ENCODE measurements around the gene CHFR.
A peak's percentile ranks its signal among the peaks of the same experiment; 100 is the strongest.

CHFR gene

DNA sequence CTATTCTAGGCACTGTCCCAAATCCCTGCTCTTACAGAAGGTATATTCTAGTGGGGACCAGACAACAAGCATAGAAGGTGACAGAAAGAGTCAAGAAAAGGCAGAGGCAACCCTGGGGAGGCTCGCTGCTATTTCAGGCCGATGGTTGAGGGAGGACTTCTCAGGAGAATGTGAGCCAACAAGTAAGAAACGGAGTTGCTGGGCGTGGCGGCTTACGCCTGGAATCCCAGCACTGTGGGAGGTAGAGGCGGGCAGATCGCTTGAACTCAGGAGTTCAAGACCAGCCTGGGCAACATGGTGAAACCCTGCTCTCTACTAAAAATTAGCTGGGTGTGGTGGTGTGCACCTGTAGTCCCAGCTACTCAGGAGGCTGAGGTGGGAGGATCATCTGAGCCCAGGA, 54.1 kb downstream of the CHFR start:
- no peak overlapping the region for H4K91ac ChIP-seq (ENCODE audit: low read length)
- no peak overlapping the region for H2AFZ ChIP-seq (ENCODE audit: low read depth, low read length)
- no peak overlapping the region for H2BK5ac ChIP-seq (ENCODE audit: low read depth, low read length, poor library complexity, severe bottlenecking)
- peak overlapping the region; percentile 13 for H2BK15ac ChIP-seq (ENCODE audit: low read depth, poor library complexity, severe bottlenecking)
- 95% methylated on average over 8 of the region's 8 CpGs for WGBS
- no peak overlapping the region for H3K27ac ChIP-seq (ENCODE audit: low read length, poor library complexity, severe bottlenecking)
- H2BK120ac ChIP-seq (ENCODE audit: low read depth, low read length): no peak overlapping the region
- no peaks in the 10 kb centered on the region for H3K9me3 ChIP-seq (ENCODE audit: control insufficient read depth, low read length)
- no peak overlapping the region for H3K9ac ChIP-seq (ENCODE audit: low read length)
- peaks cover 22% of the 10 kb centered on the region for H3K79me1 ChIP-seq (replicated peaks; ENCODE audit: low read length, poor library complexity, severe bottlenecking)
- H3K14ac ChIP-seq (ENCODE audit: low read length in 2 of 2): no peak overlapping the region
- DNase-seq: no peak
- H3K27me3 ChIP-seq (ENCODE audit: control insufficient read depth in 1 of 2, insufficient read depth in 1 of 2, low read length in 2 of 2): no peaks in the 10 kb centered on the region
- no peak overlapping the region for H2AK5ac ChIP-seq (ENCODE audit: low read length, severe bottlenecking)
- H3K4me3 ChIP-seq (ENCODE audit: insufficient read depth in 1 of 2, low read depth in 1 of 2, low read length in 2 of 2): no peak overlapping the region
- H3K18ac ChIP-seq (ENCODE audit: low read depth in 1 of 2, low read length in 2 of 2): no peak overlapping the region
- no peak overlapping the region for H4K8ac ChIP-seq (ENCODE audit: low read length)
- H3K36me3 ChIP-seq (ENCODE audit: control insufficient read depth in 1 of 2, insufficient read depth in 2 of 2, low read depth in 1 of 2, low read length in 2 of 2): peaks cover 47 to 54% of the 10 kb centered on the region in 2 experiments
- no peak overlapping the region for H2BK12ac ChIP-seq (ENCODE audit: low read length in 2 of 2)
- H3K4me2 ChIP-seq (ENCODE audit: low read length, poor library complexity, severe bottlenecking): no peak overlapping the region
- no peak overlapping the region for H3K23ac ChIP-seq (ENCODE audit: low read length in 2 of 2)
- H3K4me1 ChIP-seq (ENCODE audit: control insufficient read depth, insufficient read depth, low read depth, low read length): no peaks in the 10 kb centered on the region
- H3K4ac ChIP-seq (ENCODE audit: low read depth in 1 of 2, low read length in 2 of 2): no peak overlapping the region

DNA sequence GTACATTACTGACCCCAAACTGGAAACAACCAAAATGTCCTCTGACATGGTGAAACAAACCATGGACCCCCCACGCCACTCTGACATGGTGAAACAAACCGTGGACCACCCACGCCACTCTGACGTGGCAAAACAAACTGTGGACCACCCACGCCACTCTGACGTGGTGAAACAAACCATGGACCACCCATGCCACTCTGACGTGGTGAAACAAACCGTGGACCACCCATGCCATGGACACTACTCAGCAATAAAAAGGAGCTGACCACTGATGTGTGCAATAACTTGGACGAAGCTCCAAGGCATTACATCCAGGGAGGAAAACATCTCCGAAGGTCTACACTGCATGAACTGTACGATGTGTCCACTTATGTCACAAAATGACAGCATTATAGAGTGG, 55.6 kb downstream of the CHFR start:
- H3K4ac ChIP-seq (ENCODE audit: low read depth in 1 of 2, low read length in 2 of 2): no peak overlapping the region
- H2BK5ac ChIP-seq (ENCODE audit: low read depth, low read length, poor library complexity, severe bottlenecking): no peak overlapping the region
- no peak overlapping the region for H2AK5ac ChIP-seq (ENCODE audit: low read length, severe bottlenecking)
- no peak overlapping the region for H3K14ac ChIP-seq (ENCODE audit: low read length in 2 of 2)
- H3K27ac ChIP-seq (ENCODE audit: low read length, poor library complexity, severe bottlenecking): no peak overlapping the region
- H3K18ac ChIP-seq (ENCODE audit: low read depth in 1 of 2, low read length in 2 of 2): no peak overlapping the region
- peaks cover 2% of the 10 kb centered on the region for H3K4me1 ChIP-seq (ENCODE audit: control insufficient read depth, insufficient read depth, low read depth, low read length)
- DNase-seq: no peak
- WGBS: 98% methylated on average over 11 of the region's 11 CpGs
- no peaks in the 10 kb centered on the region for H3K27me3 ChIP-seq (ENCODE audit: control insufficient read depth in 1 of 2, insufficient read depth in 1 of 2, low read length in 2 of 2)
- H2AFZ ChIP-seq (ENCODE audit: low read depth, low read length): no peak overlapping the region
- H3K36me3 ChIP-seq (ENCODE audit: control insufficient read depth in 1 of 2, insufficient read depth in 2 of 2, low read depth in 1 of 2, low read length in 2 of 2): peaks cover 42 to 48% of the 10 kb centered on the region in 2 experiments
- H3K23ac ChIP-seq (ENCODE audit: low read length in 2 of 2): no peak overlapping the region
- no peak overlapping the region for H4K8ac ChIP-seq (ENCODE audit: low read length)
- no peak overlapping the region for H2BK12ac ChIP-seq (ENCODE audit: low read length in 2 of 2)
- no peak overlapping the region for H3K9ac ChIP-seq (ENCODE audit: low read length)
- no peak overlapping the region for H3K4me3 ChIP-seq (ENCODE audit: insufficient read depth in 1 of 2, low read depth in 1 of 2, low read length in 2 of 2)
- no peaks in the 10 kb centered on the region for H3K9me3 ChIP-seq (ENCODE audit: control insufficient read depth, low read length)
- no peak overlapping the region for H2BK15ac ChIP-seq (ENCODE audit: low read depth, poor library complexity, severe bottlenecking)
- no peak overlapping the region for H2BK120ac ChIP-seq (ENCODE audit: low read depth, low read length)
- H3K4me2 ChIP-seq (ENCODE audit: low read length, poor library complexity, severe bottlenecking): no peak overlapping the region
- peaks cover 20% of the 10 kb centered on the region for H3K79me1 ChIP-seq (replicated peaks; ENCODE audit: low read length, poor library complexity, severe bottlenecking)
- no peak overlapping the region for H4K91ac ChIP-seq (ENCODE audit: low read length)

DNA sequence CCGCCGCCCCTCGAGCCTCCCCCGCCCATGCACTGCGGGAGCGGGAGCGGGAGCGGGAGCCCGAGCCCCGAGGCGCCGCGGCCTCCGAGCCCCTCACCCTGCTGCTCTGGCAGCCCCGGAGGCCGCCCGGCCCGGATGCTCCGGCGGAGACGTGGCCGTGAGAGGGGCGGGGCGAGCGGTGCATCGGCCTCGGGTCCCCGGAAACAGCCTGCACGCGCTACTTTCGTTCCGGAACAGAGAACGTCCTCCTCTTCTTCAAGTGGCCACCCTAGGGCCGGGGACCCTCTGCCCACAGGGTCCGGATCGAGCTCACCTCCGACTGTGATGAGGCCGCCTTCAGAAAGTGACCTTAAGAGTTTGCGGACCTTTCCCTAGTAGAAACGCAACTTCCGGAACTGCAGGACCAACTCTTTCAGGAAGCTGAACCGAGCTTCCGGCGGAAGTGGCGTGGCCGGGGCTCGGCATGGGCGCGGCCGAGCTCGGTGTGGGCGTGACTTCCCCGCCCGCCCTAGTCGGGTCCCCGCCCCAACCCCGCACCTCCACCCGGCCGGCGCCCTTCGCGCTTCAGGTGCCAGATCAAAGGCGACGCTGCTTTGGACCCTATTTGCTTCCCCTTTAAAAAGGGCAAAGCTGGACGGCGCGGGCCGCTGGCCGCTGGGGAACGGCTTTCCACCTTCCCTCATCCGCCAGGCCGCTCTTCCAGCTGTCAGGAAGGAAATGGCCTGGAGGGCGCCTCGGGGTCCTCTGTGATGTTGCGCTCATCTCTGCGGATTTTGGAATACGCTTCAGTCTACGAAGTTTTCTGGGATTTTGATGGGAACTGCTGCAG, 58.5 kb downstream of the CHFR start, which contains the start of gene GOLGA3:
GOLGA3 (minus strand) TSS at position 164 of the 829 bp plus-strand sequence. CDS start 6,741 bp downstream, outside the sequence.
- Histone ChIP-seq H3K4ac (ENCODE audit: low read depth in 1 of 2, low read length in 2 of 2) (peak within 1 kb of the TSS; percentile 94 to 100), H2AK5ac (ENCODE audit: low read length, severe bottlenecking) (peak within 1 kb of the TSS; percentile 94), H3K79me1 (replicated peaks; ENCODE audit: low read length, poor library complexity, severe bottlenecking) (peaks cover 7% of the 10 kb centered on the region), H3K4me2 (ENCODE audit: low read length, poor library complexity, severe bottlenecking) (peak within 1 kb of the TSS; percentile 83), H3K4me1 (ENCODE audit: control insufficient read depth, insufficient read depth, low read depth, low read length) (peaks cover 12% of the 10 kb centered on the region), H3K9ac (ENCODE audit: low read length) (peak within 1 kb of the TSS; percentile 99), H3K18ac (ENCODE audit: low read depth in 1 of 2, low read length in 2 of 2) (peak within 1 kb of the TSS; percentile 98 to 99), H2AFZ (ENCODE audit: low read depth, low read length) (peak within 1 kb of the TSS; percentile 79), H4K8ac (ENCODE audit: low read length) (peak within 1 kb of the TSS; percentile 100), H2BK120ac (ENCODE audit: low read depth, low read length) (peak within 1 kb of the TSS; percentile 98), H3K36me3 (ENCODE audit: control insufficient read depth in 1 of 2, insufficient read depth in 2 of 2, low read depth in 1 of 2, low read length in 2 of 2) (peaks cover 45 to 59% of the 10 kb centered on the region in 2 experiments), H3K9me3 (ENCODE audit: control insufficient read depth, low read length) (no peaks in the 10 kb centered on the region), H2BK15ac (ENCODE audit: low read depth, poor library complexity, severe bottlenecking) (peak within 1 kb of the TSS; percentile 90), H4K91ac (ENCODE audit: low read length) (peak within 1 kb of the TSS; percentile 99), H3K4me3 (ENCODE audit: insufficient read depth in 1 of 2, low read depth in 1 of 2, low read length in 2 of 2) (peak within 1 kb of the TSS; percentile 98 to 100), H3K23ac (ENCODE audit: low read length in 2 of 2) (peak within 1 kb of the TSS in 1 of 2 experiments; percentile 94), H2BK12ac (ENCODE audit: low read length in 2 of 2) (peak within 1 kb of the TSS in 1 of 2 experiments; percentile 49), H3K27me3 (ENCODE audit: control insufficient read depth in 1 of 2, insufficient read depth in 1 of 2, low read length in 2 of 2) (no peaks in the 10 kb centered on the region), H2BK5ac (ENCODE audit: low read depth, low read length, poor library complexity, severe bottlenecking) (peak within 1 kb of the TSS; percentile 92), H3K14ac (ENCODE audit: low read length in 2 of 2) (peak within 1 kb of the TSS in 1 of 2 experiments; percentile 98), H3K27ac (ENCODE audit: low read length, poor library complexity, severe bottlenecking) (peak within 1 kb of the TSS; percentile 99)
- DNase-seq: peak; percentile 95
- WGBS: 9% methylated on average over 73 of the region's 78 CpGs

All from mesenchymal stem cell (in vitro differentiated cells and primary cell).